ENCODE results near the gene EGFR.

EGFR gene

GRCh38 chr7:55100544-55101327, 81.9 kb downstream of the EGFR start:
- no peak overlapping the region for H3K27ac Mint-ChIP-seq
- no peaks in the 10 kb centered on the region for H3K4me1 Mint-ChIP-seq (ENCODE audit: low read depth)
- peaks cover 4% of the 10 kb centered on the region for H3K27me3 Mint-ChIP-seq
- no peaks in the 10 kb centered on the region for H3K9me3 Mint-ChIP-seq (ENCODE audit: low read depth)
- no peaks in the 10 kb centered on the region for H3K36me3 Mint-ChIP-seq
- H3K4me3 Mint-ChIP-seq: no peak overlapping the region

- Mint-ChIP-seq H3K4me1 (ENCODE audit: low read depth) (no peaks in the 10 kb centered on the region), H3K27ac (no peak overlapping the region), H3K9me3 (ENCODE audit: low read depth) (no peaks in the 10 kb centered on the region), H3K36me3 (no peaks in the 10 kb centered on the region), H3K27me3 (peaks cover 4% of the 10 kb centered on the region), H3K4me3 (no peak overlapping the region)
These were observed 82.5 kb downstream of the EGFR start for GRCh38 chr7:55101359-55101758.

- Mint-ChIP-seq H3K9me3 (ENCODE audit: low read depth) (no peaks in the 10 kb centered on the region), H3K4me3 (no peak overlapping the region), H3K27me3 (peaks cover 16% of the 10 kb centered on the region), H3K27ac (no peak overlapping the region), H3K36me3 (no peaks in the 10 kb centered on the region), H3K4me1 (ENCODE audit: low read depth) (no peaks in the 10 kb centered on the region)
These were observed 85.3 kb downstream of the EGFR start for GRCh38 chr7:55104123-55104522.

GRCh38 chr7:55104712-55105433, 86.1 kb downstream of the EGFR start:
- H3K27ac Mint-ChIP-seq: no peak overlapping the region
- H3K4me3 Mint-ChIP-seq: no peak overlapping the region
- peaks cover 16% of the 10 kb centered on the region for H3K27me3 Mint-ChIP-seq
- no peaks in the 10 kb centered on the region for H3K4me1 Mint-ChIP-seq (ENCODE audit: low read depth)
- no peaks in the 10 kb centered on the region for H3K9me3 Mint-ChIP-seq (ENCODE audit: low read depth)
- no peaks in the 10 kb centered on the region for H3K36me3 Mint-ChIP-seq

GRCh38 chr7:55105952-55106351, 87.1 kb downstream of the EGFR start:
- no peaks in the 10 kb centered on the region for H3K36me3 Mint-ChIP-seq
- no peaks in the 10 kb centered on the region for H3K9me3 Mint-ChIP-seq (ENCODE audit: low read depth)
- no peak overlapping the region for H3K27ac Mint-ChIP-seq
- peaks cover 18% of the 10 kb centered on the region for H3K27me3 Mint-ChIP-seq
- no peak overlapping the region for H3K4me3 Mint-ChIP-seq
- H3K4me1 Mint-ChIP-seq (ENCODE audit: low read depth): no peaks in the 10 kb centered on the region

- no peaks in the 10 kb centered on the region for H3K9me3 Mint-ChIP-seq (ENCODE audit: low read depth)
- peaks cover 16% of the 10 kb centered on the region for H3K27me3 Mint-ChIP-seq
- no peak overlapping the region for H3K4me3 Mint-ChIP-seq
- no peaks in the 10 kb centered on the region for H3K36me3 Mint-ChIP-seq
- H3K4me1 Mint-ChIP-seq (ENCODE audit: low read depth): no peaks in the 10 kb centered on the region
- H3K27ac Mint-ChIP-seq: no peak overlapping the region
These were observed 89.1 kb downstream of the EGFR start for GRCh38 chr7:55107946-55108345.

- Mint-ChIP-seq H3K4me1 (ENCODE audit: low read depth) (no peaks in the 10 kb centered on the region), H3K27me3 (peaks cover 17% of the 10 kb centered on the region), H3K4me3 (no peak overlapping the region), H3K27ac (no peak overlapping the region), H3K36me3 (no peaks in the 10 kb centered on the region), H3K9me3 (ENCODE audit: low read depth) (no peaks in the 10 kb centered on the region)
These were observed 89.6 kb downstream of the EGFR start for GRCh38 chr7:55108401-55108800.

- Mint-ChIP-seq H3K36me3 (no peaks in the 10 kb centered on the region), H3K27me3 (peaks cover 18% of the 10 kb centered on the region)
These were observed 90.0 kb downstream of the EGFR start for GRCh38 chr7:55108818-55109217.

GRCh38 chr7:55109404-55110167, 90.8 kb downstream of the EGFR start:
- Mint-ChIP-seq H3K4me1 (ENCODE audit: low read depth) (no peaks in the 10 kb centered on the region), H3K9me3 (ENCODE audit: low read depth) (no peaks in the 10 kb centered on the region), H3K4me3 (no peak overlapping the region), H3K36me3 (no peaks in the 10 kb centered on the region), H3K27ac (no peak overlapping the region), H3K27me3 (peaks cover 17% of the 10 kb centered on the region)

More at GRCh38 chr7:55108818-55109217, 90.0 kb downstream of the EGFR start:
- Mint-ChIP-seq H3K9me3 (ENCODE audit: low read depth) (no peaks in the 10 kb centered on the region), H3K27ac (no peak overlapping the region), H3K4me3 (no peak overlapping the region), H3K4me1 (ENCODE audit: low read depth) (no peaks in the 10 kb centered on the region)

- H3K4me3 Mint-ChIP-seq: no peak overlapping the region
- no peaks in the 10 kb centered on the region for H3K9me3 Mint-ChIP-seq (ENCODE audit: low read depth)
- no peaks in the 10 kb centered on the region for H3K36me3 Mint-ChIP-seq
- H3K27ac Mint-ChIP-seq: no peak overlapping the region
- H3K27me3 Mint-ChIP-seq: peaks cover 16% of the 10 kb centered on the region
- H3K4me1 Mint-ChIP-seq (ENCODE audit: low read depth): no peaks in the 10 kb centered on the region
These were observed 91.6 kb downstream of the EGFR start for GRCh38 chr7:55110282-55110992.

GRCh38 chr7:55110993-55111361, 92.2 kb downstream of the EGFR start:
- Mint-ChIP-seq H3K9me3 (ENCODE audit: low read depth) (no peaks in the 10 kb centered on the region), H3K4me1 (ENCODE audit: low read depth) (no peaks in the 10 kb centered on the region), H3K4me3 (no peak overlapping the region), H3K27ac (no peak overlapping the region), H3K27me3 (peaks cover 16% of the 10 kb centered on the region), H3K36me3 (no peaks in the 10 kb centered on the region)

- Mint-ChIP-seq H3K9me3 (ENCODE audit: low read depth) (no peaks in the 10 kb centered on the region), H3K4me3 (no peak overlapping the region), H3K4me1 (ENCODE audit: low read depth) (no peaks in the 10 kb centered on the region), H3K27ac (no peak overlapping the region), H3K36me3 (no peaks in the 10 kb centered on the region), H3K27me3 (peaks cover 17% of the 10 kb centered on the region)
These were observed 93.2 kb downstream of the EGFR start for GRCh38 chr7:55112056-55112455.

GRCh38 chr7:55113760-55114540, 95.1 kb downstream of the EGFR start:
- no peak overlapping the region for H3K4me3 Mint-ChIP-seq
- H3K27me3 Mint-ChIP-seq: peaks cover 7% of the 10 kb centered on the region
- no peaks in the 10 kb centered on the region for H3K36me3 Mint-ChIP-seq
- H3K4me1 Mint-ChIP-seq (ENCODE audit: low read depth): no peaks in the 10 kb centered on the region
- H3K27ac Mint-ChIP-seq: no peak overlapping the region
- no peaks in the 10 kb centered on the region for H3K9me3 Mint-ChIP-seq (ENCODE audit: low read depth)

GRCh38 chr7:55117286-55117685, 98.5 kb downstream of the EGFR start:
- Mint-ChIP-seq H3K4me1 (ENCODE audit: low read depth) (no peaks in the 10 kb centered on the region), H3K27me3 (peaks cover 5% of the 10 kb centered on the region), H3K27ac (no peak overlapping the region), H3K9me3 (ENCODE audit: low read depth) (no peaks in the 10 kb centered on the region), H3K4me3 (no peak overlapping the region), H3K36me3 (no peaks in the 10 kb centered on the region)
